ENCODE measurements around the gene PSMB8.
A peak's percentile ranks its signal among the peaks of the same experiment; 100 is the strongest.

The PSMB8 gene

DNA sequence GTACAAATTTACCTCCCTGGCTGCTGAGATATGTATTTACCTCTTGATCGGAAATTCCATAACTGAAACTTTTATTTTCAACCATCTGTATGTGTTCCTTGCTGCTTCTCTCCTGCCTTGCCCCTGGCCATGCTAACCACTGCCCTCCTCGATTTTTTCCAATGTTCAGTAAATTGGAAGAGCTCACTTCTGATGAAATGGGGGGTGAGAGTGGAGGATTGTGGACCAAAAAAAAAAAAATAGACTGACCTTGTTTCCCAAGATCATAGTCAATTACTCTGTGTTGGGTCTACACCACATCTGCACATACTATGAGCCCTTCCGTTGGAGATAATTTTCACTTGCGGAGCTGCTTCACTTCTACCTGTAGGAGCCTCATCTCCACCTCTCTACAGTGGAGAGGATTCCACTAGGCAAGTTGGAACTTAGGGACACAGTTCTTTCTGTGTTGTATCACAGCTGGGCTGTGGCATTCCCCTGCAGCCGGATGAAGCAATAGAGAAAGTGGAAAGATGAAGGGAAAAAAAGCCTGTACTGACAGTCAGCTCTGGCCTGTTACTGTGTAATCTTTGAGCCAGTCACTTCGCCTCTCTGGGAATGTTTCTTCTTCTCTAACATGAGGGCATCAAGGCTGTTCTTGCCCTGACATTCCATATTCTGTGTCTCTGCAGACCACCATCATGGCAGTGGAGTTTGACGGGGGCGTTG, 11.8 kb upstream of the PSMB8 start:
- no peak for DNase-seq

DNA sequence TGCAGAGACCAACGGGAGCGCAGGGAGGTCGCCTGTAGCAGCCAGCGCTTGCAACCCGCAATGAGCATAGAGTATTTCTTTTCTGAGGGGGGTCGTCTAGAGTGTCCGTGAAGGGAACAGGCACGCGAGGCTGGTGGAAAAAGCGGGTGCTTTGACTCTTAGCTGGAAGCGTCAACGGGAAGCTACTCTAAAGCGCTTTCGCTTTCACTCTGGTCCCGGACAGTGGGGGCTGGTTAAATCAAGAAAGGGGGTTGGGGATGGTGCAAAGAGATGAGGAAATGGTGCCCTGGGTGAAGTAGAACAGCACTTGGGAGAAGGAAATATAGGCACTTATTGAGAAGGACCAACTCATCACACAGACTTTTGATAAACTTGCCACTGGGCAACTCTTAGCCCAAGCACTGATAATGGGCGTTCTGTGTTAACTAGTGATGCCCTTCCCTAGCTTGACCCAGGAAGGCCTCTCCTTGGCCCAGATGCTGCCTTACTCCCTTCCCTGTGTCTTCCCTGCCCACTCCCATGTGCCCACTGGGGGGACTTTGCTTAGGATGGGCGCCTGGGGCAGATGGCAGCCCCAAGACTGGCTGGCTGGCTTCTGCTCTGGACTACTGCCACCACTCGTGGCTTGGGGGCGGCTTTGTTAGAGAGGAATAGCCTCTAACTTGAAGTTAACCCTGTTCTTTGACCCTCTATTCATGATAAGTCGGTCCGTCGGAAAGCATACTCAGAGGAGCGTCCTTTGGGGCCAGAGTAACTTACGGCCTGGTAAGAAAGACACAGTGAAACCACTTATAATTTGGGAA, 10.7 kb upstream of the PSMB8 start:
- DNase-seq = no peak

DNA sequence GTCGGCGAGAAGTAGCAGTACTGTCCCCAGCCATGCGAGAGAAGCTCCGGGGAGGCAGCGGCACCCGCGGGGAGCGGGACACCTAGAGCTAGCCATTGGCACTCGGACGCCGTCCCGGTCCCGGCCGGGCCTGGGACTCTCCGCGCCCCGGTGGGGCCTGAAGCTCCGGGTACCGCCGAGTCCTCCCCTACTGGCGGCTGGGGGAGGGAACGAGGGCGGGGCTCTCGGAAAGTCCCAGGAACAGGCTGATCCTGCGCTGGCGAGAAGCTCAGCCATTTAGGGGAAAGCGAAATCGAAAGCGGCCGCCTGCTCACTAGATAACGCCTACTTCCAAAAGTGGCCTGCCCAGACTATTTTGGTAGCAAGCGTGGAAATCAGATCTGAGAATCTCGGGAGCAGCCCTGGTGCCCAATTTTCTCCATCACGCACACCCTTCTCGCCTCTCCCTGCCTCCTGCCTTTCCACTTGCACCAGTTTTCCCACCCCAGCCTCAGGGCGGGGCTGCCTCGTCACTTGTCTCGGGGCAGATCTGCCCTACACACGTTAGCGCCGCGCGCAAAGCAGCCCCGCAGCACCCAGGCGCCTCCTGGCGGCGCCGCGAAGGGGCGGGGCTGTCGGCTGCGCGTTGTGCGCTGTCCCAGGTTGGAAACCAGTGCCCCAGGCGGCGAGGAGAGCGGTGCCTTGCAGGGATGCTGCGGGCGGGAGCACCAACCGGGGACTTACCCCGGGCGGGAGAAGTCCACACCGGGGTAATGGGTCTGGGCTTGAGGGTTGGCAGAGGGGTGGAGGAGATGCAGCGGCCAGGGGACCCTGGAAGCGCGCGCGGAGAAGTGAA, 9.9 kb upstream of the PSMB8 start, which contains the start of the genes PSMB9 and TAP1:
PSMB9 (plus strand) TSS at position 652 of the 835 bp plus-strand sequence; CDS start at position 690, 38 bp downstream.
TAP1 (minus strand) TSS at position 164 of the 835 bp plus-strand sequence; CDS start at position 96, 68 bp downstream.
- no peak for DNase-seq

DNA sequence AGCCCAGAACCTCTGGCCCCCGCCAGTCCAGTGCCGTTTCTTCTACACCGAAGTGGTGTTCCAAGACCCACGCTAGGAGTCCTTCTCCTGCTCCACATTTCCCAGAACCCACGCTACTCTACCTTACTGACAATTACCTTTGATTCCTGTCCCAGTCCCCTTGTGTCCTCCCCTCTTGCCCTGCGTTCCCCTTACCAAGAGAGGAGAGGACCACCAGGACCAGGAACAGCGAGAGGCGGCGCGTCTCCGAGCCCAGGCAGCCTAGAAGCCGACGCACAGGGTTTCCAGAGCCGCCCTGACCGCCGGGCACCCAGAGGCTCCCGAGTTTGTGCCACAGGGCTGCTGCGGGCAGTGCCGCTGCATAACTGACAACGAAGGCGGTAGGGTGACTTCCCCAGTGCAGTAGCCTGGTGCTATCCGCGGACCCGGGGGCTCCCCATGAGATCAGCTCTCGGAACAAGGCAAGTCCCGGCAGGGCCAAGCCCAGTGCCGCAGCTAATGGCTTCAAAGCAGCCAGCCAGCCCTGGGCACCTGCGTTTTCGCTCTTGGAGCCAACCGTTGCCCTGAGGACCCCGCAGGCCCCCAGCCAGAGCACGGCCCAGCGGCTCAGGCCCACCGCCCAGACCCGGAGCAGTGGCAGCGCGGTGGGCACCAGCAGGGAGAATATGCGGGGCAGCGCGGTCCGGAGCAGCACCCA, 9.1 kb upstream of the PSMB8 start:
- DNase-seq = no peak

DNA sequence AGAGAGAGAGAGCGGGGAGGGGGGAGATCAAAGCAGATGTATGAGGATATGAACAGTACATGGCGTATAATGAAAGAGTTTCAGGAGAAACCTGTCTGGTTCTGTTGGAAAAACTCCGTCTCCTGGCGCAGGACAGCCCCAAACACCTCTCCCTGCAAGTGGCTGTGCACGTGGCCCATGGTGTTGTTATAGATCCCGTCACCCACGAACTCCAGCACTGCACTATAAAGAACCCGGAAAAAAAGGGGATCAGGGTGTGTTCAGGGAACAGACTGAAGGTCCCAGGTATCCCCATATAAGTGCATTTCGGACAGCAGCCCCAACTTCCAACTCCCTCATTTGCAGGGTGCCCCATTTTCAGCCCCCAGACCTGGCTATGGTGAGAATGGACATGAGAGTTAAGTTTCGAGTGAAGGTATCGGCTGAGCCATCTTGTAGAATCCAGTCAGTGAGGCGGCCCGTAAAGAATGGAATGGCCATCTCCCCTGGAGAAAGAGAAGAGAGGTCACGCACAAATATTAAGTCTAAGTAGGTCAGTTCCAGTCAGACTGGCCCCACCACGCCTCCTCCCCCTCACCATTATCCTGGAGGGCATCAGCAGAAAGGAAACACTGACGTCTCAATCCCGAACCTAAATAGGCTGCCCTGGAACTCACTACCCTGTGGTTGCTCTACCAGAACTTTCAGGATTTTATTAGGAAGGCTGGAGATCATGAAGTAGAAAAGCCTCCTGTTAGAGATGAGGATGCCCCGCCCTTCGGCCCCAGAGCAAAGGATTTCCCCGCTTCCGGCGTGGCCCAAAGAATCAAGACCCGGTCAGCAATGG, 8.4 kb upstream of the PSMB8 start:
- DNase-seq = no peak

DNA sequence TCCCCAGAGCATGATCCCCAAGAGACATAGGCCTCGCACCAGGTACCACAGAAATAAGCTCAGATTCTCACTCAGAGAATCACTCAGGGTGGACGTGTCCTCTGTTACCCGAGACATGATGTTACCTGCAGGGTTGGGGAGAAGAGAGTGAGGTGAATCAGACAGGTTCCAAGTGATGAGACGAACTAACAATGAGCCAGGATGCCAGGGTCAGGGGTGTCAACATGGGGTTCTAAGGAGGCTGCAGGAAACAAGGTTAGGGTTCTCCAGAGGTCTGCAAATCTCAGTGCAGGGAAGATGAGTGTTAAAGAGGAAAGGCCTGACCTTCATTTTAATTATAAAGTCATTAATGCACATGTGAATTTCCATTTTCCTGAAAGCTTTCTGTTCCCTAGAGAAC, 7.2 kb upstream of the PSMB8 start:
- DNase-seq = no peak

DNA sequence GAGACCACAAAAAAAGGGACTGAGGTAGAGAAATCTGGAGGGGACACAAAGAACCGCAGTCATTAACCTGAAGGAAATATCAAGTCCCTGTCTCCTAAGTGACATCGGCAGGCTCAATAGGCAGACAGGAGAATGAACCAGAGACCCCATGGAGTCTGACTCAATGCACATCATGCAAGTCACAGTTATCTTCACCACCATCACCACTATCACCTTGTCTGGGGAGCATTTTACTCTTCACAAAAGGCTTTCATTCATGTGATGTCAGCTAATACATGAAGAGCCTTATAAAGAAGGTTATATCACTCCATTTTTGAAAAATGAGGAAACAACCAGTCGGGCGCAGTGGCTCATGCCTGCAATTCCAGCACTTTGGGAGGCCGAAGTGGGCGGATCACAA, 5.3 kb upstream of the PSMB8 start:
- DNase-seq = no peak

DNA sequence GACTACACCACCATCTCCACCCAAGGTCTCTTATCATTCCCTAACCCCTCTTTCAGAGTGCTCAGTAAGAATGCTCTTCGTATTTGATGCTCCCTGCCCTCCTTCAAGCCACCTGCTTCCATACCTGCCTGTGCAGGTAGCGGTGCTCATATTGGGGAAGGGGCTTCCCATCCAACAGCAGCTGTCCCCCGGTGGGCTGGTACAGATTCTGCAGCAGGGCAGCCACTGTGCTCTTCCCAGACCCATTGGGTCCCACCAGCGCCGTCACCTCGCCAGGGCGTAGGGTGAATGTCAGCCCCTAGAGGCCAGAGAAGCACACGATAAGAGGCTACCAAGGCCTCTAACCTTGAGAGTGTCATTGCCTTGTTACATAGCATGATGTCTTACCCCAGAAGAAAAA, 3.9 kb upstream of the PSMB8 start:
- no peak for DNase-seq

DNA sequence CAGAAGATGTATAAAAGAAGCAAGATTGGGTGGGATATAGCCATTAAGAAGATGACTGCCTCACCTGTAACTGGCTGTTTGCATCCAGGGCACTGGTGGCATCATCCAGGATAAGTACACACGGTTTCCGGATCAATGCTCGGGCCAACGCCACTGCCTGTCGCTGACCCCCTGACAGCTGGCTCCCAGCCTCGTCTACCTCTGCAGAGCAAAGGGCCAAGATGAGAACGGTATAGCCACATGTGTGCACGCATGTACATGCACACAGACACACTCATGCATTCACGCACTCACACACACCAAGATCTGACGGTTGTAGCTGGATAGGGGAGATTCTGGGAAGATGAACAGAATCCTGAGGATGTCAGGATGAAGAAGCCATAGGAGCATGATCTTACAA, 3.2 kb upstream of the PSMB8 start:
- no peak for DNase-seq

DNA sequence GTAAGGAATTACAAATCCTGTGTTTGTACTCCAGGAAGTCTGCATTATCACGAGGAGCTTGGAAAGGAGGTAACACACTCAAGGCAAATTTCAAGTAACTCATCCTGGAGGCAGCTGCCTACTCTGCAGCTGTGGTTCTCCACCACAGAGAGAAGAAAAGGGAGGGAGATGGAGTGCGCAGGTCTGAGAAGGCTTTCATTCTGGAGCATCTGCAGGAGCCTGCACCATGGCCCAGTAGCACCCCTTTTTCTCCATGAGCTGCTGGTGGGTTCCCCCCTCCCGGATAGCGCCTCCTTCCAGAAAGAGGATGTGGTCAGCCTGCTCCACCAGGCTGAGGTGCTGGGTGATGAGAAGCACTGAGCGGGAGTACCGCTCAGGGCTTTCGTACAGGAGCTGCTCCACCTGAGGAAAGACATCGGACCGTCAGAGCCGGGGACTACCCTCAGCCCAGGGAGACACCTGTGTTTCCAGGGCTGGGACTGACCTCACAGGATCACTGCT, 1.6 kb upstream of the PSMB8 start:
- DNase-seq = no peak

DNA sequence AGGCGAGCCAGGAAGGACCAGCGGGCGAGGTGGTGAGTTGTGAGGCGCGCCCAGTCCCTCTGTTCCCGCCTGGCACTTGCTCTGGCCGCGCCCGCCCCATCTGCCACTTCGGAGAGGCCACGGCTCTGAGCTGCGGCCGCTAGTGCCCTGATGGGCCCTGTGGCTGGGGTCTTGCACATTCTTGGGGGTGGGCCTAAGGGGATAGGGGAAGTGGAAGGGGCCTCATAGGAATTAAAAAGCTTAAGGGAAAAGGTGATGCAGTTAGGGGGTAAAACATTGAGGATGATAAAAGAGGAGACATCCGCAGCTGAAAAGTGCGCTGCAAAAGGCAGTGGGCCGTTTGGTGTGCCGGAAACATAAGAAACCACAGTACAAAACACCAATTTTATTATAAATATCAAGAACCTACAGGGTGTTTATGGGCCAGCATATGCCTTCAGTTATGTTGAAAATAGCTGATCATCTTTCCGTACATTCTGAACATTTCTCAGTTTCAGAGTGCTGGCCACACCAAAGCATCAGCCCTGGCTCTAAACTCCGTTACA, 1.1 kb upstream of the PSMB8 start:
- no peak for DNase-seq

DNA sequence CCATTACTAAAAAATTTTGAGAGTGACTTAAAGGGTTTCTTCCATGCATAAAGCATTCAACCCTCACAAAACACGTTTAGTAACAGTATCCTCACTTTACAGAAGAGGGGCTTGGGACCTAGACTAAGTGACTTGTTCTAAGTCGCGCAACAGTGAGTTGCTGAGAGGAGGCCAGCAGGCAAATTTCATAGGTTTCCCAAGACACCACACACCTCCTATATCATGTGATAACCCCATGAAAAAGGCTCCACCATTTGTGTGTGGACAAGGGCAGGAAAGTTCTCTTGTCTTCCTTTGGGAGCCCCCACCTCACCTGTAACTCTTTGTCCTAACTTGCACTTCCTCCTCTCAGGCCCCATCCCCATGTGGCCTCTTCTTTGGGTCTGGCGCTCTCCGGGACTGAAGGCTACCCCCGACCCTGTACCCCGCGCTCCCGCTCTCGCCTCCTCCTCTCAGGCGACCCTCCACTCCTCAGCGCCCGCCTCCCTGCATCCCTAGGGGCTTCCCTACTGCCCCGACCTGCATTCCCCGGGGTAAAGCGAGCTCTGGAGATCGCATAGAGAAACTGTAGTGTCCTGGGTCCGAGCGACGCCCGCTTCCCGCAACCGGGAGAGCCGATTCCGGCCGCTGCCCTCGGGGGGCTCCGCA, 392 bp downstream of the PSMB8 start:
- no peak for DNase-seq

DNA sequence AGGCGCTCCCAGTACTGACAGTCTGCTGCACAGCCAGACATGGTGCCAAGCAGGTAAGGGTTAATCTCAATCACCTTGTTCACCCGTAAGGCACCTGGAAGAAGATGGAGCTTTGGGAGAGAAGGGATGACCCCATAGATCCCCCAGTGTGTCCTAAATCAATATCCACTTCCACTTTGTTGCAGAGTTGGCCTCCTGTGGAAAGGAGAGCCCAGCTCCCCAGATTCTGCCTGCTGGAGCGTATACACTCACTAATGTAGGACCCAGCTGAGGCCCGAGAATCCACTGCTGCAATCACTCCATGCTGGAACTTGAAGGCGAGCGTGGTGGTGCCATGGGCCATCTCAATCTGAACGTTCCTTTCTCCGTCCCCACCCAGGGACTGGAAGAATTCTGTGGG, 1.2 kb downstream of the PSMB8 start:
- DNase-seq = no peak

DNA sequence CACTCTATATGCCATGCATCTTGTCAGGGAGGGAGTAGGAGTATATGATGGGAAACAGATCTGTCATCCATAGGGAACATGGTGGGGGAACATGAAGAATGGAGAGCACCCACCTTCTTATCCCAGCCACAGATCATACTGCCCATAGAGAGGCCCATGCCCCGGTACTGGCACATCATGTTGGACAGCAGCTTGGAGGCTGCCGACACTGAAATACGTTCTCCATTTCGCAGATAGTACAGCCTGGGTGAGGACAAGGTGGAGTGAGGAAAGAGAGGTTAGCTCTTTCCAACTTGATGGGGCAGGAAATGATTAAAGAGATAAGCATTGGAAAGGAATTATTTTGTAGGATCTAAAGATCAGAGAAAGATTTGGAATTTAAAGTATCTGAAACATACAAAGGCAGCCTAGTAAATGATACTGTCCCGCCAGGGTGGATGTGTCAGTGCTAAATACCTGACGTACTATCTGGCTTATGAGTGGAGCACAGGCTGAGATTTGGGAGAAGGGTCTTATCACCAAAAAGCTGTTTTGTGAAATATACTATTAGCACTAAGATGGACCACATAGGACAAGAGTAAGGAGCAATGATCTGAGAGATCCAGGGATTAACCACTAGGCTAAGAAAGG, 1.7 kb downstream of the PSMB8 start:
- no peak for DNase-seq

DNA sequence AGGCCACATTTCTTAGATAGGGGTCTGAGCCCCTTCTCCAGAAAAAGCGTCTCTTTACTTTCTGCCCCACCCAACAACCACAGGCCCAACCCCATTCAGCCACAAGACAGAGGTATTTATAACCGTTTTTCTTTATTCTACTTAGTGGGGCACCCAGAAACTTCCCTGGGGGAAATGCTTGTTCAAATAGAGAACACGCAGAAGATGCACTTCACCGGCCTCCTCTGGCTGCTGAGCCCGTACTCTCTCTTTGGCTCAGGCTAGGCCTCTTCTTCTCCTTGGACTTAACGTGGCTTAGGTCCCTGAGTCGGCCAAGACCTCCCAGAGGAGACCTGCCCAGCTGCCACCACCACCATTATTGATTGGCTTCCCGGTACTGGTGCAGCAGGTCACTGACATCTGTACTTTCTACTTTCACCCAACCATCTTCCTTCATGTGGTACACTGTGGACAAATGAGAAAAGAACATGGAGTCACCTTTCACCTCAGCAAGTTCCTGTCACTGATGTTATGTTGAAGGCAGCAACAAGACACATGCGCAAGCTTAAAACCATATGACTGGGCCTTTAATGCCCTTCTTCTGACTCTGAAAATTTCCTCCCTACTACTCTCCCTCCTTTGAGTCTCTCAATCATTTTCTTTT, 3.1 kb downstream of the PSMB8 start:
- no peak for DNase-seq

DNA sequence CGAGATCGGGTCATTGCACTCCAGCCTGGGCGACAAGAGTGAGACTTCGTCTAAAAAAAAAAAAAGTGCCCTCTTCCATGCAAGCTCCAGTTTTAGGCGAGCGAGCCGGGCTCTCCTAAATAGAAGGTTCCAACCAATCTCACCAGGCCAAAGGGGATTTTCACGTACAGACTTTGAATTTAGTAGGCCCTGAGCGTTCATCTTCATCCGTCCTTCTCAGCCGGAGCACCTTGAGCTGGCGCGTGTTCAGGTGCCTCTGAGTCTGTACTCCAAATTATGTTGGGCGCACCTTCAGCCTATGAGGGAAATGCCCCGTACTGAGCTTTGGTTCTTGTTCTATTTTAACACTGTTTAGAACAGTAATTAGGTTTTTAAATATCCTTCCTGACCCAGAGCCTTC, 4.5 kb downstream of the PSMB8 start:
- DNase-seq = no peak

DNA sequence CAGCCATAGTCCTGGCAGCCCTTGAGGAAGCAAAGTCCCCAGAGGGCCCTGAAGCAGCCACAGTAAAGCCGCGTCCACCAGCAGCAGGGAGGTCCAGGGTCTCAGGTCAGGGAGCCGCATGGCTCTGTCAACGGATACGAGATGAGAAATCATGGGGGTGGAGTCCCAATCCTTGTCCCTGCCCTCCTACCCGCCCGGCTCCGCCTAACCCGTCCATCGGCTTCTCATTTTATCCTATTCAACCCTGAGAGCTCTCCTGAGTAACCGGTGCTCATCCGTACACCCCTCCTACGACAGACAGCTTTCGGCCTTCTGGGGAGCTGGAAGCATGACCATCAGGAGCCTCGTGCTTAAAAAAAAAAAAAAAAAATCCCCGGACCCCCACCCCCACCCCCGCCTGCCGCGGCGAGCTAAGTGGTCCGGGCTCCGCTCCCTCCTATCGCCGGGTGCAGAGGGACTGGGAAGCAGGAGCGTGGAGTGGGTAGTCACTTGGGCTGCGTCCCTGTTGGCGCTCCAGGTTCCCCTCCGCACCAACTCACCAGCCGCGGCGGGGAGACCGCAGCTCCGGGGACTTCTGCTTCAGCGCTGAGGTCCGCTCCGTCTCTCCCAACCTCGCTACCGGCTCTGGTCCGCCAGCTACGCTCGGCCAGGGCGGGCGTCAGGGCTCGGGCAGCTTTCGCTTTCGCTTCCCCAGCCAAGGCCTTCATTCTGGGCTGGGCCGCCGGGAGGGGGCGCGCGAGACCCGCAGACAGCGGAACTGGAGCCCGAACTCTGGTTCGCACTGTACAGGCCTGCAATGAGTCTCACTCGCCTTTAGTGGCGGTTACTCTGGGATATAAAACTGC, 5.5 kb downstream of the PSMB8 start, which contains the start of gene TAP2:
TAP2 (minus strand) TSS at position 626 of the 845 bp plus-strand sequence; CDS start at position 120, 506 bp downstream.
- peak; percentile 36 for DNase-seq

DNA sequence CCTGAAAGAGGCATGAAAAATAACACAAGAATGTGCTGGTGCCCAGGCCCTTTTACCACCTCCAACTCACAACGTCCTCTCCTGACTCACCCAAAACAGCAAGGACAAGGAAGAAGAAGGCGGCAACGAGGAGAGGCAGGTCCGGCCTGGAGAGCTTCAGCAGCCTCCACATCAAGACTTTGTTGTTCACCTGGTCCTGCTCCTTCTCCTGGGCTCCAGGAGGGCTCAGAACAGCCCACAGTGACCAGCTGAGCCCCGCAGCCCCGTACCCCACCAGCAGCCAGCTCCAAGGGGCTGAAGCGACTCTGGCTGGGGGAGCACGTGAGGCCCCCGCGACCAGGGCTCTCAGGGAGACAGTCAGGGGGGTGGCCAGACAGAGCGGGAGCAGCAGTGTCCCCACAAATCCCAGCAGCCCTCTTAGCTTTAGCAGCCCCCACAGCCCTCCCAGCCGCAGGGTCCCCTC, 6.2 kb downstream of the PSMB8 start:
- no peak for DNase-seq

DNA sequence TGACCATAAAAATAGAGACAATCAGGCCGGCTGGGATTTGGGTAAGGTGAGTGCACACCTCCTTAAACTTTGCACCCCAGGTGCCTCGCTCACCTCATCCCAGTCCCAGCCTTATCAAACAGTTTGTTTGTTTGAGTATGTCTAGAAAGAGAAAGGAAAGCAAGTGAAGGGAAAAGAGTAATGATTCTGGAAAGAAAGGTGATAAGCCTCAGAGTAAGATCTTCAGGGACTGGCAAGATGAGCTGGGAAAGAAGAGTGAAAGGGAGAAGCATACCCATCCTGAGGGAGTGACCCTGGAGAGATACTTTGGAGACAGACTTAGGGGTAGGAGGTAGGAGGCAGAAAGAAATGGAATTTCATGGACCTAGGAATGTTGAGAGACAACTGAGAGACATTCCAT, 7.0 kb downstream of the PSMB8 start:
- DNase-seq = no peak
